ENCODE data around the gene RPL37. TPM values are rescaled to one million over a fixed set of nuclear protein-coding genes. Genes with fewer than 3 reads are reported as not detected.
"Not testable (repeated sequence)": the region's sequence is repeated elsewhere in the genome, so short reads cannot be mapped to it uniquely, and the experiment has no call there.

RPL37 gene
- polyA plus RNA-seq, 4 donors: 1,027 to 2,589 (median 1,856) TPM

DNA sequence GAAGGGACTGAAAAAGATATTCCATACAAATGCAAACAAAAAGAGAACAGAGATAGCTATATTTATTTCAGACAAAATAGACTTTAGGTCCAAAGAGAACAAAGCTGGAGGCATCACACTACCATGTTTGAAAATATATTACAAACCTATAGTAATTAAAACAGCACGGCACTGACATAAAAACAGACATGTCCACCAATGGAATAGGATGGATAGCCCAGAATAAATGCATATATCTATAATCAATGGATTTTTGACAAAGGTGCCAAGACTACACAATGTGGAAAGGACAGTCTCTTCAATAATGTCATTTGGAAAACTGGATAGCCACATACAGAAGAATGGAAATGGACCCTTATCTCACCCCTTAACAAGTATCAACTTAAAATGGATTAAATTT is 47.0 kb downstream of the RPL37 start:
- peaks cover 0 to 7% (median 0%) of the 10 kb centered on the region in 3 donors for H3K36me3 ChIP-seq (ENCODE audit: control insufficient read depth in 3 of 3, insufficient read depth in 2 of 3, low read depth in 1 of 3, low read length in 3 of 3)
- no peaks in the 10 kb centered on the region for H3K27me3 ChIP-seq (ENCODE audit: control insufficient read depth in 3 of 3, insufficient read depth in 3 of 3, low read length in 3 of 3)
- H3K27ac ChIP-seq (ENCODE audit: low read depth in 1 of 3, low read length in 2 of 3): no peak overlapping the region
- FAIRE-seq (no peak), DNase-seq (no peak)
- H3K4me1 ChIP-seq (ENCODE audit: control insufficient read depth in 3 of 3, insufficient read depth in 2 of 3, low read depth in 1 of 3, low read length in 2 of 3): peaks cover 2 to 15% (median 5%) of the 10 kb centered on the region in 3 donors
- 91 to 100% (median 100%) methylated on average over 1 of the region's 1 CpG for WGBS, 3 donors
- H3K4me3 ChIP-seq (ENCODE audit: low read depth in 1 of 3, low read length in 3 of 3): no peak overlapping the region
- peaks cover 0 to 7% of the 10 kb centered on the region in 2 donors for H3K9me3 ChIP-seq (ENCODE audit: control insufficient read depth in 2 of 2, insufficient read depth in 1 of 2, low read depth in 1 of 2, low read length in 1 of 2)

GRCh38 chr5:40786664-40787063 is 48.4 kb downstream of the RPL37 start:
- H3K36me3 ChIP-seq (ENCODE audit: control insufficient read depth in 3 of 3, insufficient read depth in 2 of 3, low read depth in 1 of 3, low read length in 3 of 3); FAIRE-seq; DNase-seq; H3K4me3 ChIP-seq (ENCODE audit: low read depth in 1 of 3, low read length in 3 of 3); H3K9me3 ChIP-seq (ENCODE audit: control insufficient read depth in 2 of 2, insufficient read depth in 1 of 2, low read depth in 1 of 2, low read length in 1 of 2); H3K27me3 ChIP-seq (ENCODE audit: control insufficient read depth in 3 of 3, insufficient read depth in 3 of 3, low read length in 3 of 3); H3K27ac ChIP-seq (ENCODE audit: low read depth in 1 of 3, low read length in 2 of 3): not testable (repeated sequence)
- 98 to 100% (median 100%) methylated on average over 3 of the region's 3 CpGs for WGBS, 3 donors
- H3K4me1 ChIP-seq (ENCODE audit: control insufficient read depth in 3 of 3, insufficient read depth in 2 of 3, low read depth in 1 of 3, low read length in 2 of 3): peaks cover 2 to 18% (median 8%) of the 10 kb centered on the region in 3 donors

- peak overlapping the region in 2 of 3 donors; percentile 32 to 86 for H3K27ac ChIP-seq (ENCODE audit: low read depth in 1 of 3, low read length in 2 of 3)
- WGBS, 3 donors: 52 to 64% (median 53%) methylated on average over 1 of the region's 1 CpG
- H3K4me1 ChIP-seq (ENCODE audit: control insufficient read depth in 3 of 3, insufficient read depth in 2 of 3, low read depth in 1 of 3, low read length in 2 of 3): peaks cover 1 to 14% (median 6%) of the 10 kb centered on the region in 3 donors
- FAIRE-seq (no peak), DNase-seq (no peak)
- peaks cover 0 to 7% of the 10 kb centered on the region in 2 donors for H3K9me3 ChIP-seq (ENCODE audit: control insufficient read depth in 2 of 2, insufficient read depth in 1 of 2, low read depth in 1 of 2, low read length in 1 of 2)
- no peaks in the 10 kb centered on the region for H3K27me3 ChIP-seq (ENCODE audit: control insufficient read depth in 3 of 3, insufficient read depth in 3 of 3, low read length in 3 of 3)
- peaks cover 0 to 8% (median 0%) of the 10 kb centered on the region in 3 donors for H3K36me3 ChIP-seq (ENCODE audit: control insufficient read depth in 3 of 3, insufficient read depth in 2 of 3, low read depth in 1 of 3, low read length in 3 of 3)
- no peak overlapping the region for H3K4me3 ChIP-seq (ENCODE audit: low read depth in 1 of 3, low read length in 3 of 3)
Measured at GRCh38 chr5:40784916-40785315, 50.1 kb downstream of the RPL37 start.

GRCh38 chr5:40784027-40784653 is 50.9 kb downstream of the RPL37 start:
- peak; percentile 33 for FAIRE-seq
- peak overlapping the region in 1 of 3 donors; percentile 86 for H3K27ac ChIP-seq (ENCODE audit: low read depth in 1 of 3, low read length in 2 of 3)
- peaks cover 0 to 7% of the 10 kb centered on the region in 2 donors for H3K9me3 ChIP-seq (ENCODE audit: control insufficient read depth in 2 of 2, insufficient read depth in 1 of 2, low read depth in 1 of 2, low read length in 1 of 2)
- H3K4me3 ChIP-seq (ENCODE audit: low read depth in 1 of 3, low read length in 3 of 3): no peak overlapping the region
- H3K4me1 ChIP-seq (ENCODE audit: control insufficient read depth in 3 of 3, insufficient read depth in 2 of 3, low read depth in 1 of 3, low read length in 2 of 3): peaks cover 0 to 14% (median 6%) of the 10 kb centered on the region in 3 donors
- no peaks in the 10 kb centered on the region for H3K27me3 ChIP-seq (ENCODE audit: control insufficient read depth in 3 of 3, insufficient read depth in 3 of 3, low read length in 3 of 3)
- peak; percentile 86 to 92 for DNase-seq
- peaks cover 0 to 7% (median 0%) of the 10 kb centered on the region in 3 donors for H3K36me3 ChIP-seq (ENCODE audit: control insufficient read depth in 3 of 3, insufficient read depth in 2 of 3, low read depth in 1 of 3, low read length in 3 of 3)
- WGBS, 3 donors: 15 to 72% (median 40%) methylated on average over 1 of the region's 1 CpG

DNA sequence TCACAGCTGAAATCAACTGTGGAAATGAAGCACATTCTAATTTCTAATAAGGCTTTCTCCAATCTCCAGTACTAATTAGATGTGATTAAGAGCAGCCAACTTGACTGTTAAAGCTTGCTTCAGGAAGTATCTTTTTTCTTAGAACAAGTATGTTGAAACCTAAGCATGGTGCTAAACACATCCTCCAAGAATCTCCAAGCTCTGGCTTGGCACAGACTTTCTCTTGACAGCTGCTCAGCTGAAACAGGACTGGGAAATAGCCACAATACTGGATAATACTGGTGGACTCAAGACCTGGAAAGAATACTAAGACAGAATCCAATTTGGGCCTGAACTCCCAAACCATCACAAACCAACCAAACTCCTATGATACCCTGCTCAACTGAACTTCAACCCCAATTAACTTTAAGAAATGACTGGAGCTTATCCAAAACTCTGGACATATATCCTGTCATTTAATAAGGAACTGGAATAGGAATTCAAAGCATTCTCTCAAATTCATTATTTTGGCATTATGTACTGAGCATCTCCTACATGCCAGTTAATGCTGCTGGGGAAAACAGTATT is 53.1 kb downstream of the RPL37 start:
- H3K27ac ChIP-seq (ENCODE audit: low read depth in 1 of 3, low read length in 2 of 3): no peak overlapping the region
- no peak overlapping the region for H3K4me3 ChIP-seq (ENCODE audit: low read depth in 1 of 3, low read length in 3 of 3)
- H3K36me3 ChIP-seq (ENCODE audit: control insufficient read depth in 3 of 3, insufficient read depth in 2 of 3, low read depth in 1 of 3, low read length in 3 of 3): peaks cover 0 to 11% (median 0%) of the 10 kb centered on the region in 3 donors
- FAIRE-seq (no peak), DNase-seq (no peak)
- H3K9me3 ChIP-seq (ENCODE audit: control insufficient read depth in 2 of 2, insufficient read depth in 1 of 2, low read depth in 1 of 2, low read length in 1 of 2): peaks cover 0 to 4% of the 10 kb centered on the region in 2 donors
- peaks cover 0 to 14% (median 6%) of the 10 kb centered on the region in 3 donors for H3K4me1 ChIP-seq (ENCODE audit: control insufficient read depth in 3 of 3, insufficient read depth in 2 of 3, low read depth in 1 of 3, low read length in 2 of 3)
- H3K27me3 ChIP-seq (ENCODE audit: control insufficient read depth in 3 of 3, insufficient read depth in 3 of 3, low read length in 3 of 3): no peaks in the 10 kb centered on the region

DNA sequence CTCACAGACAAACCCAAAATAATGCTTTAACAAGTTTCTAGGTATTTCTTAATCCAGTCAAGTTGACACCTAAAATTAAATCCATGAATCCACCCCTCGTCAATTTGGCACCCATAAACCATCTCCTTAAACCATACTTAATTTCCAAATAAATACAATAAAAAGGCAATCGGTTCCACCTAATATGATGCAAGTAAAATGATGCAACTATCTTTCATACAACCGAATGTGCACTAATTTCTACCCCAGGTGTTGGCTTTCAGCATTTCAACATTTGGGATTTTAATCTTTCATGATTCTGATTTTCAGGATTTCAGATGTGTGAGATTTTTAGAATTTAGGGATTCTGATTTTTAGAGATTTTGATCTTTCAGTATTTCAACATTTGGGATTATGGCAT is 54.2 kb downstream of the RPL37 start:
- Histone ChIP-seq H3K27me3 (ENCODE audit: control insufficient read depth in 3 of 3, insufficient read depth in 3 of 3, low read length in 3 of 3) (no peaks in the 10 kb centered on the region), H3K4me1 (ENCODE audit: control insufficient read depth in 3 of 3, insufficient read depth in 2 of 3, low read depth in 1 of 3, low read length in 2 of 3) (peaks cover 0 to 22% (median 6%) of the 10 kb centered on the region in 3 donors), H3K9me3 (ENCODE audit: control insufficient read depth in 2 of 2, insufficient read depth in 1 of 2, low read depth in 1 of 2, low read length in 1 of 2) (no peaks in the 10 kb centered on the region), H3K27ac (ENCODE audit: low read depth in 1 of 3, low read length in 2 of 3) (no peak overlapping the region), H3K36me3 (ENCODE audit: control insufficient read depth in 3 of 3, insufficient read depth in 2 of 3, low read depth in 1 of 3, low read length in 3 of 3) (peaks cover 0 to 11% (median 8%) of the 10 kb centered on the region in 3 donors), H3K4me3 (ENCODE audit: low read depth in 1 of 3, low read length in 3 of 3) (no peak overlapping the region)
- FAIRE-seq: no peak
- DNase-seq: no peak
- 89 to 91% (median 90%) methylated on average over 3 of the region's 3 CpGs for WGBS, 3 donors

- Histone ChIP-seq H3K9me3 (ENCODE audit: control insufficient read depth in 2 of 2, insufficient read depth in 1 of 2, low read depth in 1 of 2, low read length in 1 of 2) (no peaks in the 10 kb centered on the region), H3K27me3 (ENCODE audit: control insufficient read depth in 3 of 3, insufficient read depth in 3 of 3, low read length in 3 of 3) (no peaks in the 10 kb centered on the region), H3K36me3 (ENCODE audit: control insufficient read depth in 3 of 3, insufficient read depth in 2 of 3, low read depth in 1 of 3, low read length in 3 of 3) (peaks cover 0 to 11% (median 8%) of the 10 kb centered on the region in 3 donors), H3K4me3 (ENCODE audit: low read depth in 1 of 3, low read length in 3 of 3) (no peak overlapping the region), H3K27ac (ENCODE audit: low read depth in 1 of 3, low read length in 2 of 3) (no peak overlapping the region), H3K4me1 (ENCODE audit: control insufficient read depth in 3 of 3, insufficient read depth in 2 of 3, low read depth in 1 of 3, low read length in 2 of 3) (peaks cover 0 to 22% (median 6%) of the 10 kb centered on the region in 3 donors)
- WGBS, 3 donors: 80 to 86% (median 85%) methylated on average over 5 of the region's 5 CpGs
- DNase-seq (no peak), FAIRE-seq (no peak)
Measured at GRCh38 chr5:40780199-40780598, 54.8 kb downstream of the RPL37 start.

DNA sequence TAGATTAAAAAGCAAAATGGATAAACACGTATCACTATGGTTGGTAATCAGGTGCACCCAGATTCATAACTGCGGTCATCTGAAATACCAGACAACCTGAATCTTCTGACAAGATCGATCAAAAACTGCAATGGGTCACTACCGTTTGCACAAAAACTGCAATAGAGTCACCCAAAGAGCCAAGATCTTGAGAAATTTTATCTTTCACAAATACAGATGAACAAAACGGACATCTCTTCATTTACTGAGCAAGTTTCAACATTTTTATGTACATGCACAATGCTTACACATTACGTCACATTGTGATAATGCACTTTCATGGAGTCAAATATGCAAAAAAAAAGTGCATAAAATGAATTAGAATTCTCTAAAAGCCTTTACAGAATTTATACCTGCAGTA is 55.5 kb downstream of the RPL37 start:
- Histone ChIP-seq H3K36me3 (ENCODE audit: control insufficient read depth in 3 of 3, insufficient read depth in 2 of 3, low read depth in 1 of 3, low read length in 3 of 3) (peaks cover 0 to 11% (median 8%) of the 10 kb centered on the region in 3 donors), H3K27me3 (ENCODE audit: control insufficient read depth in 3 of 3, insufficient read depth in 3 of 3, low read length in 3 of 3) (no peaks in the 10 kb centered on the region), H3K27ac (ENCODE audit: low read depth in 1 of 3, low read length in 2 of 3) (no peak overlapping the region), H3K4me3 (ENCODE audit: low read depth in 1 of 3, low read length in 3 of 3) (no peak overlapping the region), H3K4me1 (ENCODE audit: control insufficient read depth in 3 of 3, insufficient read depth in 2 of 3, low read depth in 1 of 3, low read length in 2 of 3) (peaks cover 0 to 17% (median 6%) of the 10 kb centered on the region in 3 donors), H3K9me3 (ENCODE audit: control insufficient read depth in 2 of 2, insufficient read depth in 1 of 2, low read depth in 1 of 2, low read length in 1 of 2) (no peaks in the 10 kb centered on the region)
- FAIRE-seq (no peak), DNase-seq (no peak)
- 89 to 94% (median 94%) methylated on average over 6 of the region's 6 CpGs for WGBS, 3 donors

Measured in small intestine (tissue), 7 donors.